ENCODE measurements around the gene IL13.
"Not testable (repeated sequence)": the region's sequence is repeated elsewhere in the genome, so short reads cannot be mapped to it uniquely, and the experiment has no call there.

IL13 gene

GRCh38 chr5:132691755-132692631, 34.0 kb downstream of the IL13 start:
- not testable (repeated sequence) for DNase-seq

DNA sequence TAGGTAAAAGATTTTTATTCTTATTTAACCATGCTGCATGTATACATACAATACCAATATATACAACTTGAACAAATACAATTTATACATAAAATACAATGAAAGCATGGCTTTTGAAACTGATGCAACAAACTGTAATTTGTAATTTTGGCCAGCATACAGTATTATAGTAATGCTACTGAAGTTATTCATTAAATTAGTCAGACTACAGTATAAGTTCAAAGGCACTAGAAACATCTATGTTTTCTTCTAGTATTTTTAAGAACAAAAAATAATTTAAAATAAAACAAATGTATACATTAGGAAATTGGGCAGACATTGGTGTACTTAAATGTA, 34.6 kb downstream of the IL13 start:
- no peak for DNase-seq

GRCh38 chr5:132695956-132696355, 38.0 kb downstream of the IL13 start:
- no peak for DNase-seq

GRCh38 chr5:132704875-132705274, 46.9 kb downstream of the IL13 start:
- no peak for DNase-seq

GRCh38 chr5:132708645-132709044, 50.7 kb downstream of the IL13 start:
- no peak for DNase-seq
